K562 (cell line): ENCODE measurements around the gene SHFL. TPM values are rescaled to one million over a fixed set of nuclear protein-coding genes. Genes with fewer than 3 reads are reported as not detected.

Experiments used
- ARHGAP35 ChIP-seq: fragments of 450-650 bp; IDR thresholded peaks from 2 replicates; pipeline ENCODE4 v1.6.1; 2018; ENCODE audit not compliant: partially characterized antibody
- FOSL1 ChIP-seq: fragments of 200-800 bp; sonication (Bioruptor generic); conservative IDR thresholded peaks from 2 replicates; pipeline ENCODE4 v1.6.1; 2016; ENCODE audit warnings: missing genetic modification characterization, missing compliant biosample characterization
- HDAC3 ChIP-seq: fragments of 450-650 bp; IDR thresholded peaks from 2 replicates; pipeline ENCODE4 v1.6.1; 2018; ENCODE audit warnings: borderline replicate concordance, mild to moderate bottlenecking, moderate library complexity; ENCODE audit not compliant: partially characterized antibody
- MTA3 ChIP-seq: fragments of 450-650 bp; formaldehyde crosslinking; IDR thresholded peaks from 2 replicates; pipeline ENCODE4 v1.6.1; 2017; ENCODE audit warnings: mild to moderate bottlenecking, borderline replicate concordance
- NFE2 ChIP-seq: IDR thresholded peaks from 2 replicates; pipeline ENCODE4 v1.6.1; 2014; ENCODE audit warnings: antibody characterized with exemption, low read depth
- NFYB ChIP-seq: IDR thresholded peaks from 2 replicates; pipeline ENCODE4 v1.6.1; 2011; ENCODE audit warnings: mild to moderate bottlenecking, moderate library complexity; ENCODE audit not compliant: insufficient read length; ENCODE audit errors: extremely low read depth
- PHTF2 ChIP-seq: fragments of 250-450 bp; sonication (Bioruptor Pico); IDR thresholded peaks from 2 replicates; pipeline ENCODE4 v1.5.0; 2021; ENCODE audit warnings: mild to moderate bottlenecking
- SMAD2 ChIP-seq: fragments of 150-350 bp; IDR thresholded peaks from 2 replicates; pipeline ENCODE4 v1.6.1; 2014; ENCODE audit warnings: low read depth, mild to moderate bottlenecking, low read length
- TBP ChIP-seq: optimal IDR thresholded peaks from 2 replicates; pipeline ENCODE3; 2011; ENCODE audit warnings: low read depth, low read length, improper control_type of control experiment
- XRCC3 ChIP-seq: fragments of 450-650 bp; IDR thresholded peaks from 2 replicates; pipeline ENCODE4 v1.6.1; 2017; ENCODE audit warnings: mild to moderate bottlenecking, moderate library complexity
- ZNF23 ChIP-seq: fragments of 250-450 bp; sonication (Bioruptor Pico); IDR thresholded peaks from 2 replicates; pipeline ENCODE4 v1.4.0; 2020; ENCODE audit warnings: mild to moderate bottlenecking
- polyA plus RNA-seq, 8 experiments: library from polyadenylated mRNA; depleted of rRNA in 4 of 8; stranded (reverse) in 5 of 8; unstranded in 3 of 8; fragments of >200 nt; fragmentation: Nextera tagmentation in 2 of 8; fragmentation: Illumina TruSeq in 1 of 8; extraction: Ambion mirVana in 2 of 8; extraction: Trizol in 1 of 8; gene quantifications; 2 replicates each; pipeline versions ENCODE4 v1.2.1 to v1.2.3, GENCODE V29; 2011 to 2014; ENCODE audit warnings: inconsistent platforms in 1 of 8, missing spikeins in 1 of 8
- total RNA-seq, 7 experiments: library from RNA; depleted of rRNA in 6 of 7; stranded (reverse); fragments of >200 nt in 6 of 7; fragmentation: Illumina TruSeq in 2 of 7; extraction: Trizol in 2 of 7; gene quantifications; 2 replicates each; pipeline versions ENCODE4 v1.2.1 to v1.2.3, GENCODE V29; 2011 to 2021; ENCODE audit warnings: low replicate concordance in 1 of 7
- TF ChIP-seq, protein P1 (sequence below): sonication (generic); formaldehyde crosslinking; IDR thresholded peaks from 2 replicates; pipeline ENCODE4 v1.8.0; 2022; ENCODE audit warnings: mild to moderate bottlenecking, missing genetic modification reagents, borderline replicate concordance
- TF ChIP-seq, protein P2 (sequence below): fragments of 450-650 bp; IDR thresholded peaks from 2 replicates; pipeline ENCODE4 v1.6.1; 2016; ENCODE audit warnings: missing biosample characterization, missing genetic modification characterization
- TF ChIP-seq, protein P3 (sequence below): fragments of 450-650 bp; IDR thresholded peaks from 2 replicates; pipeline ENCODE4 v1.6.1; 2018; ENCODE audit warnings: mild to moderate bottlenecking, low read depth; ENCODE audit not compliant: partially characterized antibody
- TF ChIP-seq, protein P4 (sequence below): fragments of 450-650 bp; formaldehyde crosslinking; conservative IDR thresholded peaks from 2 replicates; pipeline ENCODE4 v1.4.0; 2022; ENCODE audit warnings: mild to moderate bottlenecking, missing genetic modification characterization
- TF ChIP-seq, protein P5 (sequence below): fragments of 250-450 bp; sonication (Bioruptor Pico); IDR thresholded peaks from 2 replicates; pipeline ENCODE4 v1.4.0; 2020

Gene SHFL
- total and polyA plus RNA-seq, 9 of the 15 experiments (the other 6 are each of a cell fraction or from before 2014, with no cell fraction given), result 1.5 to 25.7 (median 13.0) TPM

DNA sequence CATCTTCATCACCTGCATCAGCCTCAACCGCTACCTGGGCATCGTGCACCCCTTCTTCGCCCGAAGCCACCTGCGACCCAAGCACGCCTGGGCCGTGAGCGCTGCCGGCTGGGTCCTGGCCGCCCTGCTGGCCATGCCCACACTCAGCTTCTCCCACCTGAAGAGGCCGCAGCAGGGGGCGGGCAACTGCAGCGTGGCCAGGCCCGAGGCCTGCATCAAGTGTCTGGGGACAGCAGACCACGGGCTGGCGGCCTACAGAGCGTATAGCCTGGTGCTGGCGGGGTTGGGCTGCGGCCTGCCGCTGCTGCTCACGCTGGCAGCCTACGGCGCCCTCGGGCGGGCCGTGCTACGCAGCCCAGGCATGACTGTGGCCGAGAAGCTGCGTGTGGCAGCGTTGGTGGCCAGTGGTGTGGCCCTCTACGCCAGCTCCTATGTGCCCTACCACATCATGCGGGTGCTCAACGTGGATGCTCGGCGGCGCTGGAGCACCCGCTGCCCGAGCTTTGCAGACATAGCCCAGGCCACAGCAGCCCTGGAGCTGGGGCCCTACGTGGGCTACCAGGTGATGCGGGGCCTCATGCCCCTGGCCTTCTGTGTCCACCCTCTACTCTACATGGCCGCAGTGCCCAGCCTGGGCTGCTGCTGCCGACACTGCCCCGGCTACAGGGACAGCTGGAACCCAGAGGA, 28.0 kb downstream of the SHFL start (continued):
- TF ChIP-seq, protein P1, sequence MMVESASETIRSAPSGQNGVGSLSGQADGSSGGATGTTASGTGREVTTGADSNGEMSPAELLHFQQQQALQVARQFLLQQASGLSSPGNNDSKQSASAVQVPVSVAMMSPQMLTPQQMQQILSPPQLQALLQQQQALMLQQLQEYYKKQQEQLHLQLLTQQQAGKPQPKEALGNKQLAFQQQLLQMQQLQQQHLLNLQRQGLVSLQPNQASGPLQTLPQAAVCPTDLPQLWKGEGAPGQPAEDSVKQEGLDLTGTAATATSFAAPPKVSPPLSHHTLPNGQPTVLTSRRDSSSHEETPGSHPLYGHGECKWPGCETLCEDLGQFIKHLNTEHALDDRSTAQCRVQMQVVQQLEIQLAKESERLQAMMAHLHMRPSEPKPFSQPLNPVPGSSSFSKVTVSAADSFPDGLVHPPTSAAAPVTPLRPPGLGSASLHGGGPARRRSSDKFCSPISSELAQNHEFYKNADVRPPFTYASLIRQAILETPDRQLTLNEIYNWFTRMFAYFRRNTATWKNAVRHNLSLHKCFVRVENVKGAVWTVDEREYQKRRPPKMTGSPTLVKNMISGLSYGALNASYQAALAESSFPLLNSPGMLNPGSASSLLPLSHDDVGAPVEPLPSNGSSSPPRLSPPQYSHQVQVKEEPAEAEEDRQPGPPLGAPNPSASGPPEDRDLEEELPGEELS (CRISPR knock-in tag), result no peak
- TF ChIP-seq, protein P2, sequence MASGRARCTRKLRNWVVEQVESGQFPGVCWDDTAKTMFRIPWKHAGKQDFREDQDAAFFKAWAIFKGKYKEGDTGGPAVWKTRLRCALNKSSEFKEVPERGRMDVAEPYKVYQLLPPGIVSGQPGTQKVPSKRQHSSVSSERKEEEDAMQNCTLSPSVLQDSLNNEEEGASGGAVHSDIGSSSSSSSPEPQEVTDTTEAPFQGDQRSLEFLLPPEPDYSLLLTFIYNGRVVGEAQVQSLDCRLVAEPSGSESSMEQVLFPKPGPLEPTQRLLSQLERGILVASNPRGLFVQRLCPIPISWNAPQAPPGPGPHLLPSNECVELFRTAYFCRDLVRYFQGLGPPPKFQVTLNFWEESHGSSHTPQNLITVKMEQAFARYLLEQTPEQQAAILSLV (tag), result no peak
- TF ChIP-seq SMAD2, result no peak
- no peak for TF ChIP-seq PHTF2 (CRISPR knock-in tag)
- TF ChIP-seq MTA3, result no peak
- no peak for TF ChIP-seq NFYB
- no peak for TF ChIP-seq FOSL1 (tag)
- TF ChIP-seq, protein P3, sequence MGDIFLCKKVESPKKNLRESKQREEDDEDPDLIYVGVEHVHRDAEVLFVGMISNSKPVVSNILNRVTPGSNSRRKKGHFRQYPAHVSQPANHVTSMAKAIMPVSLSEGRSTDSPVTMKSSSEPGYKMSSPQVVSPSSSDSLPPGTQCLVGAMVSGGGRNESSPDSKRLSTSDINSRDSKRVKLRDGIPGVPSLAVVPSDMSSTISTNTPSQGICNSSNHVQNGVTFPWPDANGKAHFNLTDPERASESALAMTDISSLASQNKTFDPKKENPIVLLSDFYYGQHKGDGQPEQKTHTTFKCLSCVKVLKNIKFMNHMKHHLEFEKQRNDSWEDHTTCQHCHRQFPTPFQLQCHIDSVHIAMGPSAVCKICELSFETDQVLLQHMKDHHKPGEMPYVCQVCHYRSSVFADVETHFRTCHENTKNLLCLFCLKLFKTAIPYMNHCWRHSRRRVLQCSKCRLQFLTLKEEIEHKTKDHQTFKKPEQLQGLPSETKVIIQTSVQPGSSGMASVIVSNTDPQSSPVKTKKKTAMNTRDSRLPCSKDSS, result no peak
- TF ChIP-seq TBP, result no peak
- TF ChIP-seq NFE2, result no peak
- TF ChIP-seq ARHGAP35, result no peak
- TF ChIP-seq XRCC3, result no peak
- TF ChIP-seq ZNF23 (CRISPR knock-in tag), result no peak
- TF ChIP-seq, protein P4, sequence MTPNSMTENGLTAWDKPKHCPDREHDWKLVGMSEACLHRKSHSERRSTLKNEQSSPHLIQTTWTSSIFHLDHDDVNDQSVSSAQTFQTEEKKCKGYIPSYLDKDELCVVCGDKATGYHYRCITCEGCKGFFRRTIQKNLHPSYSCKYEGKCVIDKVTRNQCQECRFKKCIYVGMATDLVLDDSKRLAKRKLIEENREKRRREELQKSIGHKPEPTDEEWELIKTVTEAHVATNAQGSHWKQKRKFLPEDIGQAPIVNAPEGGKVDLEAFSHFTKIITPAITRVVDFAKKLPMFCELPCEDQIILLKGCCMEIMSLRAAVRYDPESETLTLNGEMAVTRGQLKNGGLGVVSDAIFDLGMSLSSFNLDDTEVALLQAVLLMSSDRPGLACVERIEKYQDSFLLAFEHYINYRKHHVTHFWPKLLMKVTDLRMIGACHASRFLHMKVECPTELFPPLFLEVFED (CRISPR knock-in tag), result no peak
- TF ChIP-seq HDAC3, result no peak
- TF ChIP-seq, protein P5, sequence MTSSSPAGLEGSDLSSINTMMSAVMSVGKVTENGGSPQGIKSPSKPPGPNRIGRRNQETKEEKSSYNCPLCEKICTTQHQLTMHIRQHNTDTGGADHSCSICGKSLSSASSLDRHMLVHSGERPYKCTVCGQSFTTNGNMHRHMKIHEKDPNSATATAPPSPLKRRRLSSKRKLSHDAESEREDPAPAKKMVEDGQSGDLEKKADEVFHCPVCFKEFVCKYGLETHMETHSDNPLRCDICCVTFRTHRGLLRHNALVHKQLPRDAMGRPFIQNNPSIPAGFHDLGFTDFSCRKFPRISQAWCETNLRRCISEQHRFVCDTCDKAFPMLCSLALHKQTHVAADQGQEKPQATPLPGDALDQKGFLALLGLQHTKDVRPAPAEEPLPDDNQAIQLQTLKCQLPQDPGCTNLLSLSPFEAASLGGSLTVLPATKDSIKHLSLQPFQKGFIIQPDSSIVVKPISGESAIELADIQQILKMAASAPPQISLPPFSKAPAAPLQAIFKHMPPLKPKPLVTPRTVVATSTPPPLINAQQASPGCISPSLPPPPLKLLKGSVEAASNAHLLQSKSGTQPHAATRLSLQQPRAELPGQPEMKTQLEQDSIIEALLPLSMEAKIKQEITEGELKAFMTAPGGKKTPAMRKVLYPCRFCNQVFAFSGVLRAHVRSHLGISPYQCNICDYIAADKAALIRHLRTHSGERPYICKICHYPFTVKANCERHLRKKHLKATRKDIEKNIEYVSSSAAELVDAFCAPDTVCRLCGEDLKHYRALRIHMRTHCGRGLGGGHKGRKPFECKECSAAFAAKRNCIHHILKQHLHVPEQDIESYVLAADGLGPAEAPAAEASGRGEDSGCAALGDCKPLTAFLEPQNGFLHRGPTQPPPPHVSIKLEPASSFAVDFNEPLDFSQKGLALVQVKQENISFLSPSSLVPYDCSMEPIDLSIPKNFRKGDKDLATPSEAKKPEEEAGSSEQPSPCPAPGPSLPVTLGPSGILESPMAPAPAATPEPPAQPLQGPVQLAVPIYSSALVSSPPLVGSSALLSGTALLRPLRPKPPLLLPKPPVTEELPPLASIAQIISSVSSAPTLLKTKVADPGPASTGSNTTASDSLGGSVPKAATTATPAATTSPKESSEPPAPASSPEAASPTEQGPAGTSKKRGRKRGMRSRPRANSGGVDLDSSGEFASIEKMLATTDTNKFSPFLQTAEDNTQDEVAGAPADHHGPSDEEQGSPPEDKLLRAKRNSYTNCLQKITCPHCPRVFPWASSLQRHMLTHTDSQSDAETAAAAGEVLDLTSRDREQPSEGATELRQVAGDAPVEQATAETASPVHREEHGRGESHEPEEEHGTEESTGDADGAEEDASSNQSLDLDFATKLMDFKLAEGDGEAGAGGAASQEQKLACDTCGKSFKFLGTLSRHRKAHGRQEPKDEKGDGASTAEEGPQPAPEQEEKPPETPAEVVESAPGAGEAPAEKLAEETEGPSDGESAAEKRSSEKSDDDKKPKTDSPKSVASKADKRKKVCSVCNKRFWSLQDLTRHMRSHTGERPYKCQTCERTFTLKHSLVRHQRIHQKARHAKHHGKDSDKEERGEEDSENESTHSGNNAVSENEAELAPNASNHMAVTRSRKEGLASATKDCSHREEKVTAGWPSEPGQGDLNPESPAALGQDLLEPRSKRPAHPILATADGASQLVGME (CRISPR knock-in tag), result no peak
